H1 (cell line): ENCODE results near the gene MDFIC. TPM values are rescaled to one million over a fixed set of nuclear protein-coding genes. Genes with fewer than 3 reads are reported as not detected.

Experiments used
- CTCF ChIA-PET: fragments of 300-600 bp; sonication (Branson Sonifier 250); formaldehyde crosslinking; loops from one replicate; lab custom pipeline; 2021; ENCODE audit not compliant: partially characterized antibody; lab: Charles Lee
- POLR2A ChIA-PET: fragments of 300-600 bp; sonication (Branson Sonifier 250); formaldehyde crosslinking; loops from one replicate; lab custom pipeline; 2021; ENCODE audit warnings: inconsistent platforms; ENCODE audit not compliant: partially characterized antibody; lab: Charles Lee
- DNase-seq, 2 experiments: peaks; one replicate each; pipeline versions ENCODE4 v3.0.0 to v3.0.0-alpha.2; 2010 to 2022; ENCODE audit warnings: low spot score in 2 of 2, low read depth in 1 of 2, mixed read lengths in 1 of 2
- FAIRE-seq: peaks from 2 replicates; lab custom pipeline; 2011; peaks lifted over from hg19 to GRCh38; lab: Jason Lieb, UNC
- H2AFZ ChIP-seq: 2 replicates; pipeline ENCODE4 v1.8.1; 2012; ENCODE audit warnings: low read length, inconsistent platforms
- H2AK5ac ChIP-seq: 2 replicates; pipeline ENCODE4 v1.6.1; 2013; ENCODE audit warnings: low read depth, low read length
- H2BK120ac ChIP-seq: replicated peaks from 2 replicates; pipeline ENCODE3; 2013; ENCODE audit warnings: low read depth, low read length, inconsistent platforms
- H2BK12ac ChIP-seq: 2 replicates; pipeline ENCODE4 v1.6.1; 2013; ENCODE audit warnings: low read depth, low read length
- H2BK15ac ChIP-seq: 2 replicates; pipeline ENCODE4 v1.6.1; 2013; ENCODE audit warnings: low read length
- H2BK20ac ChIP-seq: 2 replicates; pipeline ENCODE4 v1.6.1; 2013; ENCODE audit warnings: low read length
- H2BK5ac ChIP-seq: 2 replicates; pipeline ENCODE4 v1.6.1; 2013; ENCODE audit warnings: low read depth, low read length
- H3K14ac ChIP-seq: 2 replicates; pipeline ENCODE4 v1.6.1; 2013; ENCODE audit warnings: inconsistent platforms; ENCODE audit not compliant: insufficient read length
- H3K18ac ChIP-seq: 2 replicates; pipeline ENCODE4 v1.6.1; 2013; ENCODE audit warnings: low read length; ENCODE audit errors: extremely low read depth
- H3K23ac ChIP-seq: 2 replicates; pipeline ENCODE4 v1.6.1; 2013; ENCODE audit warnings: inconsistent platforms; ENCODE audit not compliant: insufficient read length
- H3K23me2 ChIP-seq: 2 replicates; pipeline ENCODE4 v1.6.1; 2013; ENCODE audit warnings: low read depth, low read length
- H3K27ac ChIP-seq: 2 replicates; pipeline ENCODE4 v1.6.1; 2011; ENCODE audit warnings: low read depth, low read length, inconsistent platforms
- H3K27me3 ChIP-seq, 4 experiments: replicated peaks in 1 of 4; 1 replicate in 1 of 4; 2 replicates in 3 of 4; pipeline versions ENCODE4 v1.6.1 to v1.8.1; 2011 to 2013; ENCODE audit warnings: low read length in 3 of 4, mild to moderate bottlenecking in 3 of 4, inconsistent platforms in 2 of 4, mixed read lengths in 2 of 4, moderate library complexity in 1 of 4; ENCODE audit not compliant: control insufficient read depth in 3 of 4, insufficient read depth in 3 of 4; ENCODE audit errors: extremely low read depth in 1 of 4
- H3K36me3 ChIP-seq, 4 experiments: 2 replicates each; pipeline versions ENCODE4 v1.6.1 to v1.8.1; 2011 to 2013; ENCODE audit warnings: mild to moderate bottlenecking in 4 of 4, low read length in 3 of 4, moderate library complexity in 2 of 4, control low read depth in 1 of 4, inconsistent platforms in 1 of 4; ENCODE audit not compliant: insufficient read depth in 4 of 4, control insufficient read depth in 2 of 4
- H3K4ac ChIP-seq: replicated peaks from 2 replicates; pipeline ENCODE3; 2013; ENCODE audit warnings: low read length, low read depth, mixed read lengths, inconsistent platforms; ENCODE audit not compliant: insufficient read length
- H3K4me1 ChIP-seq, 4 experiments: replicated peaks in 1 of 4; 1 replicate in 1 of 4; 2 replicates in 3 of 4; pipeline versions ENCODE4 v1.6.1 to v1.8.1; 2011 to 2013; ENCODE audit warnings: low read length in 3 of 4, inconsistent platforms in 2 of 4, mixed read lengths in 1 of 4; ENCODE audit not compliant: insufficient read depth in 4 of 4, control insufficient read depth in 3 of 4
- H3K4me2 ChIP-seq, 2 experiments: 2 replicates each; pipeline versions ENCODE4 v1.6.1 to v1.8.1; 2011 to 2013; ENCODE audit warnings: low read depth in 2 of 2, low read length in 2 of 2, control low read depth in 1 of 2, inconsistent platforms in 1 of 2, mild to moderate bottlenecking in 1 of 2; ENCODE audit not compliant: insufficient read depth in 1 of 2
- H3K4me3 ChIP-seq, 4 experiments: fragments of 200-600, 300-600 bp in 1 of 4; sonication (generic), shearing (Covaris generic), sonication (Bioruptor Twin) in 1 of 4; 2 replicates each; pipeline versions ENCODE4 v1.5.1 to v1.8.1; 2011 to 2016; ENCODE audit warnings: low read length in 4 of 4, low read depth in 3 of 4, control low read depth in 2 of 4, inconsistent platforms in 2 of 4, mild to moderate bottlenecking in 2 of 4, mixed read lengths in 1 of 4, moderate library complexity in 1 of 4; ENCODE audit not compliant: insufficient read depth in 2 of 4; ENCODE audit errors: extremely low read depth in 1 of 4
- H3K56ac ChIP-seq: replicated peaks from 2 replicates; pipeline ENCODE3; 2013; ENCODE audit warnings: low read depth, mild to moderate bottlenecking, mixed read lengths, low read length, inconsistent platforms; ENCODE audit not compliant: insufficient read length
- H3K79me1 ChIP-seq: 2 replicates; pipeline ENCODE4 v1.6.1; 2013; ENCODE audit warnings: low read depth, low read length, control low read depth
- H3K79me2 ChIP-seq, 2 experiments: 2 replicates each; pipeline versions ENCODE4 v1.6.1 to v1.8.1; 2012 to 2013; ENCODE audit warnings: low read length in 2 of 2, mild to moderate bottlenecking in 2 of 2, inconsistent platforms in 1 of 2; ENCODE audit not compliant: insufficient read depth in 2 of 2, control insufficient read depth in 1 of 2
- H3K9ac ChIP-seq, 4 experiments: replicated peaks in 1 of 4; 1 replicate in 1 of 4; 2 replicates in 3 of 4; pipeline versions ENCODE4 v1.6.1 to v1.8.1; 2011 to 2013; ENCODE audit warnings: low read depth in 3 of 4, low read length in 3 of 4, control low read depth in 2 of 4, mild to moderate bottlenecking in 2 of 4, moderate library complexity in 2 of 4, inconsistent platforms in 1 of 4; ENCODE audit errors: extremely low read depth in 1 of 4
- H3K9me3 ChIP-seq, 2 experiments: 2 replicates each; pipeline versions ENCODE4 v1.6.1 to v1.8.1; 2012 to 2013; ENCODE audit warnings: mild to moderate bottlenecking in 2 of 2, moderate library complexity in 2 of 2, control low read depth in 1 of 2, inconsistent platforms in 1 of 2, low read depth in 1 of 2, low read length in 1 of 2, mixed read lengths in 1 of 2; ENCODE audit not compliant: insufficient read depth in 2 of 2
- H4K20me1 ChIP-seq, 2 experiments: replicated peaks in 1 of 2; 2 replicates each; pipeline versions ENCODE3 to v1.8.1; 2011 to 2013; ENCODE audit warnings: inconsistent platforms in 2 of 2, low read length in 2 of 2, mild to moderate bottlenecking in 1 of 2; ENCODE audit not compliant: insufficient read depth in 2 of 2, control insufficient read depth in 1 of 2
- H4K5ac ChIP-seq: 2 replicates; pipeline ENCODE4 v1.6.1; 2013; ENCODE audit warnings: low read length, low read depth, mixed read lengths, inconsistent platforms; ENCODE audit not compliant: insufficient read length
- H4K8ac ChIP-seq: 2 replicates; pipeline ENCODE4 v1.8.0; 2013; ENCODE audit warnings: mild to moderate bottlenecking, moderate library complexity, low read length, inconsistent platforms; ENCODE audit not compliant: insufficient read depth; ENCODE audit errors: extremely low read depth
- H4K91ac ChIP-seq: replicated peaks from 2 replicates; pipeline ENCODE3; 2013; ENCODE audit warnings: low read length, mixed read lengths, inconsistent platforms; ENCODE audit not compliant: insufficient read length
- ATF3 ChIP-seq: IDR thresholded peaks from 2 replicates; pipeline ENCODE4 v1.6.1; 2011; ENCODE audit warnings: low read depth, mild to moderate bottlenecking, low read length; ENCODE audit not compliant: insufficient read depth
- BACH1 ChIP-seq: IDR thresholded peaks from 2 replicates; pipeline ENCODE4 v1.6.1; 2012; ENCODE audit warnings: low read length, improper control_type of control experiment
- BRCA1 ChIP-seq: IDR thresholded peaks from 2 replicates; pipeline ENCODE4 v1.6.1; 2012; ENCODE audit warnings: low read depth, low read length, improper control_type of control experiment
- CREB1 ChIP-seq: IDR thresholded peaks from 2 replicates; pipeline ENCODE4 v1.6.1; 2012; ENCODE audit warnings: inconsistent platforms
- EP300 ChIP-seq, 2 experiments: IDR thresholded peaks; 1 replicate in 1 of 2; 2 replicates in 1 of 2; pipeline ENCODE4 v1.6.1; 2011 to 2012; ENCODE audit warnings: low read depth in 2 of 2, low read length in 2 of 2, mild to moderate bottlenecking in 2 of 2, borderline replicate concordance in 1 of 2, inconsistent platforms in 1 of 2, moderate library complexity in 1 of 2
- HDAC2 ChIP-seq, 2 experiments: fragments of 300-600 bp in 1 of 2; sonication (generic) in 1 of 2; IDR thresholded peaks; 2 replicates each; pipeline ENCODE4 v1.6.1; 2011 to 2012; ENCODE audit warnings: low read depth in 2 of 2, low read length in 2 of 2, mild to moderate bottlenecking in 2 of 2, moderate library complexity in 2 of 2, borderline replicate concordance in 1 of 2, inconsistent platforms in 1 of 2
- HDAC6 ChIP-seq: IDR thresholded peaks from one replicate; pipeline ENCODE4 v1.7.1; 2012; ENCODE audit warnings: low read depth, mild to moderate bottlenecking, inconsistent platforms, low read length, moderate library complexity
- SIX5 ChIP-seq: IDR thresholded peaks from 2 replicates; pipeline ENCODE4 v1.6.1; 2011; ENCODE audit warnings: mild to moderate bottlenecking, low read depth, low read length
- WGBS, 2 experiments: shearing (Covaris generic) in 1 of 2; methylation state at CpG; one replicate each; pipeline versions ENCODE4 v1.1.6 to v1.1.7; 2013 to 2015; ENCODE audit warnings: low lambda C conversion rate in 2 of 2, mixed read lengths in 2 of 2, inconsistent platforms in 1 of 2, low coverage in 1 of 2, missing lambda C conversion rate in 1 of 2; ENCODE audit not compliant: insufficient replicate concordance in 2 of 2, insufficient coverage in 1 of 2, insufficient read length in 1 of 2; ENCODE audit errors: extremely low coverage in 1 of 2, missing lambda C conversion rate in 1 of 2; 5-methylcytosine and 5-hydroxymethylcytosine counted together
- polyA plus RNA-seq, 7 experiments: library from polyadenylated mRNA; depleted of rRNA in 3 of 7; stranded (reverse) in 5 of 7; unstranded in 2 of 7; fragments of >200 nt in 5 of 7; fragments of 200-250 nt in 2 of 7; gene quantifications; 1 replicate in 5 of 7; 2 replicates in 1 of 7; 4 replicates in 1 of 7; pipeline versions ENCODE4 v1.2.1 to v1.2.3, GENCODE V29; 2011 to 2013; ENCODE audit warnings: missing spikeins in 2 of 7, mixed read lengths in 2 of 7
- total RNA-seq: library from RNA; stranded (reverse); fragmentation: NEBNext Ultra II Directional; extraction: Animal tissue kit (Norgen Biotek cat#: 25700); gene quantifications from 2 replicates; pipeline ENCODE4 v1.2.1, GENCODE V29; 2021
- TF ChIP-seq, protein P1 (sequence below): IDR thresholded peaks from 2 replicates; pipeline ENCODE4 v1.6.1; 2012; ENCODE audit warnings: inconsistent platforms

The MDFIC gene
- total and polyA plus RNA-seq, 2 of the 8 experiments (the other 6 are each of a cell fraction or from before 2014, with no cell fraction given), result 2.3 to 11.4 TPM

DNA sequence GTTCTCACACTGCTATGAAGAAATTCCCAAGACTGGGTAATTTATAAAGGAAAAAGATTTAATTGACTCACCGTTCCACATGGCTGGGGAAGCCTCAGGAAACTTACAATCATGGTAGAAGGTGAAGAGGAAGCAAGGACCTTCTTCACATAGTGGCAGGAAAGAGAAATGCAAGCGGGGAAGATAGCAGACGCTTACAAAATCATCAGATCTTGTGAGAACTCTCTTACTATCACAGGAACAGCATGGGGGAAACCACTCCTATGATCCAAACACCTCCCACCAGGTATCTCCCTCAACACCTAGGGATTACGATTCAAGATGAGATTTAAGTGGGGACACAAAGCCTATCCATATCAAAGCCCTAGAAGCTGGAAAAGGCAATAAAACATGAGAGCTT, 130.8 kb downstream of the MDFIC start:
- Histone ChIP-seq H3K4me2 (no peak overlapping the region), H2BK15ac (no peak overlapping the region), H3K14ac (no peak overlapping the region), H3K9me3 (no peaks in the 10 kb centered on the region; a peak in 1 of 4 replicates), H4K20me1 (no peaks in the 10 kb centered on the region), H3K27ac (no peak overlapping the region), H3K79me2 (no peaks in the 10 kb centered on the region), H3K4ac (no peak overlapping the region), H3K27me3 (no peaks in the 10 kb centered on the region), H3K18ac (no peak overlapping the region), H3K56ac (no peak overlapping the region), H4K91ac (no peak overlapping the region), H3K23ac (no peak overlapping the region), H2AFZ (no peak overlapping the region), H4K8ac (no peak overlapping the region), H3K4me1 (no peaks in the 10 kb centered on the region), H3K23me2 (no peaks in the 10 kb centered on the region), H2AK5ac (no peak overlapping the region), H2BK120ac (no peak overlapping the region), H2BK5ac (no peak overlapping the region), H3K9ac (no peak overlapping the region), H4K5ac (no peak overlapping the region), H3K4me3 (no peak overlapping the region), H3K36me3 (no peaks in the 10 kb centered on the region), H2BK12ac (no peak overlapping the region), H3K79me1 (no peaks in the 10 kb centered on the region), H2BK20ac (no peak overlapping the region)
- no peak for FAIRE-seq
- DNase-seq, result no peak
- ChIA-PET POLR2A (no interaction called here), CTCF (interaction anchor here (1.0 kb wide), 1 partner anchor 22 kb away, joined by 3 read pairs; no protein-coding TSS in a partner anchor)
- WGBS, 2 experiments, result 71% methylated on average over 4 of the region's 4 CpGs; no CpG with 5 or more reads in 1 of the 2 experiments
- TF ChIP-seq EP300 (IDR thresholded peaks at IDR 0.05; ENCODE audit: borderline replicate concordance in 1 of 2, low read depth in 2 of 2, low read length in 2 of 2) (no peak), SIX5 (no peak), HDAC2 (IDR thresholded peaks at IDR 0.05; ENCODE audit: borderline replicate concordance in 1 of 2, low read depth in 2 of 2, low read length in 2 of 2) (no peak), HDAC6 (no peak), CREB1 (no peak), BACH1 (no peak), BRCA1 (no peak), ATF3 (no peak)
- TF ChIP-seq, protein P1, sequence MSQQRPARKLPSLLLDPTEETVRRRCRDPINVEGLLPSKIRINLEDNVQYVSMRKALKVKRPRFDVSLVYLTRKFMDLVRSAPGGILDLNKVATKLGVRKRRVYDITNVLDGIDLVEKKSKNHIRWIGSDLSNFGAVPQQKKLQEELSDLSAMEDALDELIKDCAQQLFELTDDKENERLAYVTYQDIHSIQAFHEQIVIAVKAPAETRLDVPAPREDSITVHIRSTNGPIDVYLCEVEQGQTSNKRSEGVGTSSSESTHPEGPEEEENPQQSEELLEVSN, result no peak
